ENCODE results near the gene ALDH4A1. TPM values are rescaled to one million over a fixed set of nuclear protein-coding genes. Genes with fewer than 3 reads are reported as not detected.

Gene ALDH4A1
- total and polyA plus RNA-seq, 9 of the 15 experiments (the other 6 are each of a cell fraction or from before 2014, with no cell fraction given): 0.27 to 31.4 (median 16.6) TPM

GRCh38 chr1:18913065-18913835, 10.9 kb upstream of the ALDH4A1 start (continued):
- no peak for TF ChIP-seq ATF3 (IDR thresholded peaks at IDR 0.05)
- TF ChIP-seq ATF3 (CRISPR knock-in tag; conservative IDR thresholded peaks at IDR 0.05): no peak
- no peak for TF ChIP-seq CREB3 (tag; conservative IDR thresholded peaks at IDR 0.05; ENCODE audit: low read depth)
- no peak for TF ChIP-seq THRB (CRISPR knock-in tag; conservative IDR thresholded peaks at IDR 0.05)
- no peak for TF ChIP-seq CBX5 (IDR thresholded peaks at IDR 0.05; ENCODE audit: borderline replicate concordance, low read depth)
- no peak for TF ChIP-seq ZHX1 (conservative IDR thresholded peaks at IDR 0.05; ENCODE audit: low read length)
- no peak for TF ChIP-seq HLTF (IDR thresholded peaks at IDR 0.05)
- TF ChIP-seq GTF3C2 (IDR thresholded peaks at IDR 0.05; ENCODE audit: borderline replicate concordance, extremely low read depth, insufficient read length): no peak
- no peak for TF ChIP-seq NBN (IDR thresholded peaks at IDR 0.05; ENCODE audit: low read depth)
- TF ChIP-seq ZNF408 (CRISPR knock-in tag; IDR thresholded peaks at IDR 0.05; ENCODE audit: low read depth): no peak
- TF ChIP-seq WHSC1 (IDR thresholded peaks at IDR 0.05; ENCODE audit: low read length): no peak
- no peak for TF ChIP-seq TEAD4 (IDR thresholded peaks at IDR 0.05; ENCODE audit: low read length)
- TF ChIP-seq TEAD4 (CRISPR knock-in tag; IDR thresholded peaks at IDR 0.05; ENCODE audit: borderline replicate concordance): no peak
- peak; percentile 70 for TF ChIP-seq TOE1 (IDR thresholded peaks at IDR 0.05; ENCODE audit: borderline replicate concordance)
- no peak for TF ChIP-seq TOE1 (CRISPR knock-in tag; IDR thresholded peaks at IDR 0.05; ENCODE audit: borderline replicate concordance, low read depth)
- no peak for TF ChIP-seq NFIX (CRISPR knock-in tag; IDR thresholded peaks at IDR 0.05; ENCODE audit: low read depth)
- TF ChIP-seq ZC3H4 (CRISPR knock-in tag; IDR thresholded peaks at IDR 0.05; ENCODE audit: borderline replicate concordance): no peak
- 0 out of 2 replicates have a peak, but pooled peaks have one; percentile 25 for TF ChIP-seq TCF7L2 (IDR thresholded peaks at IDR 0.05; ENCODE audit: low read depth, low read length)
- no peak for TF ChIP-seq FOXA1 (IDR thresholded peaks at IDR 0.05; ENCODE audit: borderline replicate concordance)
